Prostate gland (tissue), 2 donors: ENCODE measurements around the gene TFAP2E.
"Not testable (repeated sequence)": the region's sequence is repeated elsewhere in the genome, so short reads cannot be mapped to it uniquely, and the experiment has no call there.

Experiments
- CTCF ChIP-seq, 4 experiments: fragments of 200-600 bp in 2 of 4; fragments of 450-650 bp in 2 of 4; sonication (generic) in 2 of 4; IDR thresholded peaks; 1 replicate in 3 of 4; 2 replicates in 1 of 4; pipeline ENCODE4 v1.5.1; 2016 to 2019; ENCODE audit warnings: antibody characterized with exemption in 4 of 4, mild to moderate bottlenecking in 2 of 4, moderate library complexity in 2 of 4
- POLR2A ChIP-seq: fragments of 450-650 bp; IDR thresholded peaks from one replicate; pipeline ENCODE4 v1.6.1; 2016; ENCODE audit warnings: antibody characterized with exemption, mild to moderate bottlenecking

- TF ChIP-seq CTCF (IDR thresholded peaks at IDR 0.05); POLR2A: not testable (repeated sequence)
Observed at GRCh38 chr1:35581621-35582020, 8.5 kb downstream of the TFAP2E start.
